Stimulated activated naive CD8-positive, alpha-beta T cell treated with anti-CD3 and anti-CD28 coated beads, Interleukin-15, amount 100 ng/mL, for 72 hours (primary cell): ENCODE results near the gene SLCO4A1.

Experiments used
- ATAC-seq: fragments of 150-1000 bp; cut with Tn5 transposase; 2 replicates; pipeline ENCODE4 v1.10.0; 2021; ENCODE audit warnings: mild to moderate bottlenecking, moderate library complexity
- DNase-seq, 2 donors: peaks; one replicate each; pipeline ENCODE4 v3.0.0; 2021 to 2022
- H3K27ac Mint-ChIP-seq, 2 donors: one replicate each; pipeline ENCODE4 v1.8.0; 2022; ENCODE audit warnings: mild to moderate bottlenecking in 2 of 2, mixed read lengths in 2 of 2, moderate library complexity in 2 of 2
- H3K27me3 Mint-ChIP-seq: one replicate; pipeline ENCODE4 v1.8.0; 2022; ENCODE audit warnings: mixed read lengths
- H3K4me1 Mint-ChIP-seq: one replicate; pipeline ENCODE4 v1.8.0; 2022; ENCODE audit warnings: mild to moderate bottlenecking, mixed read lengths
- H3K4me3 Mint-ChIP-seq, 2 donors: one replicate each; pipeline ENCODE4 v1.8.0; 2022; ENCODE audit warnings: mild to moderate bottlenecking in 2 of 2, mixed read lengths in 2 of 2, moderate library complexity in 1 of 2
- H3K9me3 Mint-ChIP-seq, 2 donors: one replicate each; pipeline ENCODE4 v1.8.0; 2022; ENCODE audit warnings: mixed read lengths in 2 of 2

The SLCO4A1 gene

DNA sequence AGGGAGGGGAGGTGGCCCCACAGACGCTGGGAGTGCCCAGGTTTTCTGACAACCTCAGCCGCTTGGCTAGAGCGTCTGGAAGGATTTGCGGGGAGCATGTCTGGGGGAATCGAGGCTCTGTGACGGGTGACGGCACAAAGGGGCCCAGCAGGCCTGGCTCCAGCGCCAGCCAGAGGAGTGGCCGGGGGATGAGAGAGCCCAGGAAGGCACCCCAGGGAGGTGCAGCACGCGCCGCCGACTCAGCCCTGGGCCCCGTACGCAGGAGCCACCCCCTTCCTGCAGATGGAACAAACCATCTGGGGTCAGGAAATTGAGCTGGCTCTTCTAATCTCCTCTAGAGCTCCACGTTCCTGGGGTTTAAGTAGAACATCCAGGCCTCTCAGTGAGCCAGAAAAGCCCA lies 5.9 kb upstream of the SLCO4A1 start:
- H3K27me3 Mint-ChIP-seq, result peaks cover 78% of the 10 kb centered on the region
- DNase-seq, result no peak
- no peaks in the 10 kb centered on the region for H3K9me3 Mint-ChIP-seq
- H3K27ac Mint-ChIP-seq, result no peak overlapping the region
- H3K4me1 Mint-ChIP-seq, result peaks cover 25% of the 10 kb centered on the region
- ATAC-seq, result peak; percentile 47
- H3K4me3 Mint-ChIP-seq, result no peak overlapping the region

DNA sequence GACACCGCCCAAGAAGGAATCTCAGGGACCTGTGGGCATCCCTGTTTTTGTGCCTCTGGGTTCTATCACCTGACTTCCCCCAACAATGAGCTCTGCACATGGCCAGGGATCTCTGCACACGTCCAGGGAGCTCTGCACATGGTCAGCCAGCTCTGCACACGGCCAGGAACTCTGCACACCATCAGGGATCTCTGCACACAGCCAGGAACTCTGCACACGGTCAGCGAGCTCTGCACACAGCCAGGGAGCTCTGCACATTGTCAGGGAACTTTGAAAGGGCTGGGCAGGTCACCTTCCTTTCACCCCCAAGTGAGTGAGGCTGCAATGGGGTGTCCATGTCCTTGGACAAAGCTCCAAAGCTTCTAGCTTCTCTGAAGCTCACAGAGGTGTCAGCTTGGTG lies 5.2 kb upstream of the SLCO4A1 start:
- Mint-ChIP-seq H3K27ac (no peak overlapping the region), H3K4me1 (peaks cover 28% of the 10 kb centered on the region), H3K9me3 (no peaks in the 10 kb centered on the region), H3K27me3 (peaks cover 72% of the 10 kb centered on the region), H3K4me3 (no peak overlapping the region)
- no peak for ATAC-seq
- DNase-seq, result no peak

GRCh38 chr20:62637521-62638054 lies 4.7 kb upstream of the SLCO4A1 start:
- Mint-ChIP-seq H3K4me1 (peaks cover 28% of the 10 kb centered on the region), H3K4me3 (no peak overlapping the region), H3K27ac (no peak overlapping the region), H3K27me3 (peaks cover 68% of the 10 kb centered on the region), H3K9me3 (no peaks in the 10 kb centered on the region)
- no peak for DNase-seq
- no peak for ATAC-seq

GRCh38 chr20:62638055-62638570 lies 4.2 kb upstream of the SLCO4A1 start:
- no peak for ATAC-seq
- peaks cover 62% of the 10 kb centered on the region for H3K27me3 Mint-ChIP-seq
- peaks cover 30% of the 10 kb centered on the region for H3K4me1 Mint-ChIP-seq
- H3K9me3 Mint-ChIP-seq, result no peaks in the 10 kb centered on the region
- H3K27ac Mint-ChIP-seq, result no peak overlapping the region
- no peak overlapping the region for H3K4me3 Mint-ChIP-seq
- no peak for DNase-seq

DNA sequence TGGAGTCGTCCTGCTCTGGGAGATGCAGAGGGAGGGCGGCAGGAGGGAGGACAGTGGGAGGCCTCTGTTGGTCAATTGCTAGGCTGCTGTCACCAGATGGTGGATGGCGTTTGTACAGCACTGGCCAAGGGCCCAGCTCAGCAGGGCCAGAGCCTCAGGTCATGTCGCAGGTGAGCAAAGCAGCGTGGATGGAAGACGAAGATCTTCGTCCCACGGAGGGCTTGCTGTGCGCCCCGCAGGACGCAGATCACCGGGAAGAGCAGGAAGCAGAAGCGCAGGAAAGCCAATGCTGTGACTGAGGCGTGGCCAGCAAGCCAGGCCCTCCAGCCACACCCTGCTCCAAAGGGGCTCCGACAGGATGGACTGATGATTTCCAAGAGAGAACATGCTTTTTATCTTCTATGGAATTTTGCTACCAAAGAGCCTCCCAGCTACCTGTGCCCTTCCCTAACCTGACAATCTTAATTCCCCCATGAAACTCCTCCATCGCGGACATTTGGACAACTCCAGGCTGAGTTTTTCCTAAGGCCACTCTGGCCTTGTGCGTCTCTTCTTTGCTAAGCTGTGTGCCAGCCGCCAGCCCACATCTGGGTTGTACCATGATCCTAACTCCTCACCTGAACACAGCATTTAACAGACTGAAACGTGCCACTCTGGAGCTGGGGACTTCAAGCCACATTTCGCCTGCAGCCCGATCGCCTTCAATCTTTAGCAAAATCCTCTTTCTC lies 3.5 kb upstream of the SLCO4A1 start:
- Mint-ChIP-seq H3K27me3 (peaks cover 56% of the 10 kb centered on the region), H3K4me3 (no peak overlapping the region), H3K9me3 (no peaks in the 10 kb centered on the region), H3K27ac (no peak overlapping the region), H3K4me1 (peaks cover 37% of the 10 kb centered on the region)
- ATAC-seq (no peak), DNase-seq (no peak)

DNA sequence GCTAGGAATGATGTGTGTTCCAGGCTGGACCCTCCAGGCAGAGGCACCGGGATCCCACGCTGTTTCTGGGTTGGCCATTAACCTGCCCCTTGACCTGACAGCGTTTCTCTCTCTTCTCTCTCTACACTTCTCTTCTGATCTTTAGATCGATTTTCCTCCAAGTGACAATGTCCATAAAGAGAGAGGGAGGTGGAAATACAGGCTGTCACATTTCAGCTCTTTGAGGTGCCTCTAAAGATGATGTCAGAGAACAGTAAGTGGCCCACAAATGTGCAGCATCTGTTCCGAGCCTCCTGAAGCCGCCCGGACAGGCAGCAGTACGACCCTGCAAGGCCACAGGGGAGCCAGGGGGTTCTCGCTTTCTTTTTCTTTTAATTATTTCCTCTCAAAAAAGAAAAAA lies 2.5 kb upstream of the SLCO4A1 start:
- no peak overlapping the region for H3K4me3 Mint-ChIP-seq
- H3K27me3 Mint-ChIP-seq, result peaks cover 53% of the 10 kb centered on the region
- ATAC-seq (no peak), DNase-seq (no peak)
- H3K27ac Mint-ChIP-seq, result no peak overlapping the region
- H3K4me1 Mint-ChIP-seq, result peaks cover 46% of the 10 kb centered on the region
- no peaks in the 10 kb centered on the region for H3K9me3 Mint-ChIP-seq

GRCh38 chr20:62640870-62641269 lies 1.4 kb upstream of the SLCO4A1 start:
- Mint-ChIP-seq H3K9me3 (no peaks in the 10 kb centered on the region), H3K27ac (peak overlapping the region in 1 of 2 donors; percentile 63), H3K27me3 (peaks cover 42% of the 10 kb centered on the region), H3K4me1 (peaks cover 52% of the 10 kb centered on the region), H3K4me3 (peak overlapping the region in 1 of 2 donors; percentile 90)
- DNase-seq (no peak), ATAC-seq (no peak)

GRCh38 chr20:62641321-62642050 lies 817 bp upstream of the SLCO4A1 start:
- H3K4me3 Mint-ChIP-seq, result peak overlapping the region; percentile 89 to 90
- no peak for ATAC-seq
- H3K9me3 Mint-ChIP-seq, result no peaks in the 10 kb centered on the region
- DNase-seq, result no peak
- H3K27me3 Mint-ChIP-seq, result peaks cover 36% of the 10 kb centered on the region
- peaks cover 52% of the 10 kb centered on the region for H3K4me1 Mint-ChIP-seq
- peak overlapping the region; percentile 73 to 76 for H3K27ac Mint-ChIP-seq

GRCh38 chr20:62642666-62643520 lies 590 bp downstream of the SLCO4A1 start:
- H3K9me3 Mint-ChIP-seq, result no peaks in the 10 kb centered on the region
- DNase-seq (peak; percentile 60 to 63), ATAC-seq (peak; percentile 47)
- H3K4me3 Mint-ChIP-seq, result peak overlapping the region; percentile 89 to 90
- H3K4me1 Mint-ChIP-seq, result peaks cover 62% of the 10 kb centered on the region
- H3K27me3 Mint-ChIP-seq, result peaks cover 23% of the 10 kb centered on the region
- H3K27ac Mint-ChIP-seq, result peak overlapping the region in 1 of 2 donors; percentile 27

DNA sequence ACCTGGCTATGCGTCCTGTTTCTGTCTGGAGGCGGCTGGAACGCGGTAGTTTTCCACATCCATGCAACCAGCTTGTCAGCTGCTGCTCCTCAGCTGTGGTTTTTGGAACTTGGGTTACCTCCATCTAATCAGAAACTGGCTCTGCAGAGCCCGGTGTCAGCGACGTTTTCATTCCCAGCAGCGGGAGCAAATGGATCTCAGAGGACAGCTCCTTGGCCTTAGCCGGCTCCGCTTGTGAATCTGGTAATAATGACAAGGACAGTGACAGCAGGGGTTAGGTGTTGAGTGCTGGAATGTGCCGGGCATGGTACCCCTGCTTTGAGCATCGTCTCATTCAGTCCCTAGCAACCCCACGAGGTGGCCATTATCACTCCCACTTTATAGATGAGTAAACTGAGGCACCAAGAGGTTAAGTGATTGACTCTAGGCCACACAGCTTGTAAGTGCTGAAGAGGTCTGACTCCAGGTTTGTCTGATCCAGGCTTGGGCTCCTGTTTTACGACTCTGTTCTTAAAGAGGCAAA lies 1.3 kb downstream of the SLCO4A1 start:
- H3K27me3 Mint-ChIP-seq, result peaks cover 16% of the 10 kb centered on the region
- H3K9me3 Mint-ChIP-seq, result no peaks in the 10 kb centered on the region
- peak overlapping the region in 1 of 2 donors; percentile 42 for H3K27ac Mint-ChIP-seq
- DNase-seq, result no peak
- ATAC-seq, result no peak
- peak overlapping the region; percentile 89 to 90 for H3K4me3 Mint-ChIP-seq
- peaks cover 69% of the 10 kb centered on the region for H3K4me1 Mint-ChIP-seq

- H3K4me3 Mint-ChIP-seq, result peak overlapping the region; percentile 89 to 90
- peak overlapping the region in 1 of 2 donors; percentile 42 for H3K27ac Mint-ChIP-seq
- DNase-seq (no peak), ATAC-seq (no peak)
- peaks cover 10% of the 10 kb centered on the region for H3K27me3 Mint-ChIP-seq
- H3K4me1 Mint-ChIP-seq, result peaks cover 75% of the 10 kb centered on the region
- no peaks in the 10 kb centered on the region for H3K9me3 Mint-ChIP-seq
These were observed 1.9 kb downstream of the SLCO4A1 start for GRCh38 chr20:62644044-62644795.

- H3K4me1 Mint-ChIP-seq, result peaks cover 82% of the 10 kb centered on the region
- no peaks in the 10 kb centered on the region for H3K9me3 Mint-ChIP-seq
- H3K4me3 Mint-ChIP-seq, result peak overlapping the region; percentile 35 to 89
- DNase-seq, result no peak
- no peak for ATAC-seq
- peaks cover 2% of the 10 kb centered on the region for H3K27me3 Mint-ChIP-seq
- H3K27ac Mint-ChIP-seq, result peak overlapping the region in 1 of 2 donors; percentile 27
These were observed 2.6 kb downstream of the SLCO4A1 start for GRCh38 chr20:62644802-62645496.

GRCh38 chr20:62645613-62646012 lies 3.3 kb downstream of the SLCO4A1 start:
- ATAC-seq, result no peak
- no peaks in the 10 kb centered on the region for H3K27me3 Mint-ChIP-seq
- no peak overlapping the region for H3K27ac Mint-ChIP-seq
- peaks cover 89% of the 10 kb centered on the region for H3K4me1 Mint-ChIP-seq
- no peak for DNase-seq
- H3K9me3 Mint-ChIP-seq, result no peaks in the 10 kb centered on the region
- peak overlapping the region in 1 of 2 donors; percentile 49 for H3K4me3 Mint-ChIP-seq
